ACHN (cell line): ENCODE results near the gene ZDHHC11B.

Experiments
- DNase-seq: peaks from one replicate; pipeline ENCODE4 v3.0.0-alpha.2; 2015
- in situ Hi-C: cut with HindIII; loops from 2 replicates; pipeline ENCODE4 v1.10.0; 2017; ENCODE audit warnings: low sequenced_read_pairs, low pct_ligation_motif_present, low pct_unique_long_range_greater_than_20kb

ZDHHC11B gene

GRCh38 chr5:661891-662750, 122.4 kb downstream of the ZDHHC11B start:
- no peak for DNase-seq
- in situ Hi-C loops = no loop called here

- in situ Hi-C loops = no loop called here
- DNase-seq = no peak
Observed at GRCh38 chr5:660491-661030, 124.0 kb downstream of the ZDHHC11B start.
